ENCODE results near the gene ABCA4.

- TF ChIP-seq EZH2 (IDR thresholded peaks at IDR 0.05; ENCODE audit: insufficient read depth, poor library complexity, severe bottlenecking) = no peak
- TF ChIP-seq EZH2phosphoT487 (IDR thresholded peaks at IDR 0.05; ENCODE audit: insufficient read depth, low read depth) = no peak
These were observed 116.0 kb downstream of the ABCA4 start for GRCh38 chr1:94004924-94005323.
